GM23248 (cell line): ENCODE measurements around the gene DSN1. TPM values are rescaled to one million over a fixed set of nuclear protein-coding genes. Genes with fewer than 3 reads are reported as not detected.

Source experiments
- DNase-seq: peaks from one replicate; pipeline ENCODE4 v3.0.0-alpha.2; 2015
- H2AFZ ChIP-seq: fragments of 200-600 bp; sonication (generic); 2 replicates; pipeline ENCODE4 v1.6.1; 2016; ENCODE audit warnings: antibody characterized with exemption
- H3F3A ChIP-seq: fragments of 200-600 bp; sonication (generic); 2 replicates; pipeline ENCODE4 v1.6.1; 2016; ENCODE audit warnings: mild to moderate bottlenecking, antibody characterized with exemption, mixed run types; ENCODE audit not compliant: insufficient read depth
- H3K27ac ChIP-seq: fragments of 200-600 bp; sonication (generic); 2 replicates; pipeline ENCODE4 v1.5.1; 2016; ENCODE audit warnings: mild to moderate bottlenecking
- H3K27me3 ChIP-seq: fragments of 200-600 bp; sonication (generic); replicated peaks from 2 replicates; pipeline ENCODE4 v1.6.1; 2016; ENCODE audit warnings: mild to moderate bottlenecking; ENCODE audit not compliant: insufficient read depth
- H3K36me3 ChIP-seq: fragments of 200-600 bp; sonication (generic); 2 replicates; pipeline ENCODE4 v1.6.1; 2016; ENCODE audit warnings: low read depth, mild to moderate bottlenecking
- H3K4me1 ChIP-seq: fragments of 200-600 bp; sonication (generic); 2 replicates; pipeline ENCODE4 v1.6.1; 2016; ENCODE audit warnings: mild to moderate bottlenecking; ENCODE audit not compliant: insufficient read depth
- H3K4me2 ChIP-seq: fragments of 200-600 bp; sonication (generic); one replicate; pipeline ENCODE4 v1.6.1; 2016; ENCODE audit warnings: mild to moderate bottlenecking; ENCODE audit not compliant: unreplicated experiment
- H3K4me3 ChIP-seq: fragments of 200-600 bp; sonication (generic); 2 replicates; pipeline ENCODE4 v1.5.1; 2016; ENCODE audit warnings: mild to moderate bottlenecking
- H3K79me2 ChIP-seq: fragments of 200-600 bp; sonication (generic); 2 replicates; pipeline ENCODE4 v1.6.1; 2016; ENCODE audit warnings: mild to moderate bottlenecking; ENCODE audit not compliant: insufficient read depth
- H3K9ac ChIP-seq: fragments of 200-600 bp; sonication (generic); 2 replicates; pipeline ENCODE4 v1.6.1; 2016; ENCODE audit warnings: mild to moderate bottlenecking
- H3K9me2 ChIP-seq: fragments of 200-600 bp; sonication (generic); 2 replicates; pipeline ENCODE4 v1.6.1; 2016; ENCODE audit warnings: mixed run types, mild to moderate bottlenecking, moderate library complexity; ENCODE audit not compliant: insufficient read depth
- H3K9me3 ChIP-seq: fragments of 200-600 bp; sonication (generic); one replicate; pipeline ENCODE4 v1.6.1; 2017; ENCODE audit warnings: low read depth
- H4K20me1 ChIP-seq: fragments of 200-600 bp; sonication (generic); 2 replicates; pipeline ENCODE4 v1.6.0; 2016; ENCODE audit not compliant: insufficient read depth
- EZH2 ChIP-seq: fragments of 200-600 bp; sonication (generic); IDR thresholded peaks from 2 replicates; pipeline ENCODE4 v1.6.1; 2018; ENCODE audit warnings: antibody characterized with exemption, mild to moderate bottlenecking; ENCODE audit not compliant: insufficient read depth, poor library complexity, severe bottlenecking
- EZH2phosphoT487 ChIP-seq: fragments of 200-600 bp; sonication (generic); IDR thresholded peaks from 2 replicates; pipeline ENCODE4 v1.6.1; 2018; ENCODE audit warnings: antibody characterized with exemption, moderate library complexity, mild to moderate bottlenecking, low read depth; ENCODE audit not compliant: insufficient read depth
- WGBS, 2 experiments: methylation state at CpG; one replicate each; pipeline ENCODE4 v1.1.6; 2015 to 2017; ENCODE audit warnings: low lambda C conversion rate in 2 of 2, low coverage in 1 of 2; ENCODE audit errors: missing lambda C conversion rate in 2 of 2; 5-methylcytosine and 5-hydroxymethylcytosine counted together
- in situ Hi-C: fragments of 300-500 bp; cut with MboI; formaldehyde crosslinking; loops from 2 replicates; pipeline ENCODE4 v1.15.0; 2020
- polyA plus RNA-seq: library from polyadenylated mRNA; unstranded; fragments of >200 nt; fragmentation: Nextera tagmentation; extraction: Ambion mirVana; gene quantifications from 2 replicates; pipeline ENCODE4 v1.2.1, GENCODE V29; 2016
- total RNA-seq: library from RNA; depleted of rRNA; stranded (reverse); fragments of >200 nt; shearing (Covaris generic); gene quantifications from 2 replicates; pipeline ENCODE4 v1.2.3, GENCODE V29; 2014

DSN1 gene
- total and polyA plus RNA-seq, 2 experiments from 2014 or later = 13.0 to 15.6 TPM

DNA sequence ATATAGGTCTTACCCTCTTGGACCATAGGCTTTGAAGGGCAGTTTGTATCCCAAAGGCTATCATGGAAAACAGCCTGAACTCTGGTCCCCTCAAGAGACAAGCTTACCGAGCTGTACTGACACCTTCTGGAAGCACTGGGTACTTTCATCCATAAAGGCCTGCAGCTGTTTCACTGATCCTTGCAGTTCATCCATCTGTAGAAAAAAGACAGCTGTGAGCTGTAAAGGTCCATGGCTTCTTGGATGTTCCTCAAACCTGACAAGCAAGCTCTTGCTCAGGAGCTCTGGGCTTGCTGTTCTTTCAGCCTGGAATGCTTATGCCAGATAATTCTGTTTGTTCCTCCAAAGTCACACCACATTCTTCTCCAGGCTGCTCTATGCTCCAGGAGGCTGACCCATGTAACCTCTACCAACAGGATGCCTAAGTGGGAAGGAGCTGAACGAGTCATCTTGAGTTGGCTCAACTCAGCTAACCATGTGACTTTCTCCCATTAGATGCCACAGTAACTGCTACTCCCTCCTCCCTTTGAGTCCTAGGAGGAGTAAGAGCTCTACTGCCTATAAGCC lies 18.8 kb downstream of the DSN1 start:
- H3K4me2 ChIP-seq = no peak overlapping the region
- no peaks in the 10 kb centered on the region for H4K20me1 ChIP-seq
- no peaks in the 10 kb centered on the region for H3K9me3 ChIP-seq
- H2AFZ ChIP-seq = no peak overlapping the region
- H3K36me3 ChIP-seq = peaks cover 17% of the 10 kb centered on the region; the same call in 1 of the 2 replicates
- no peaks in the 10 kb centered on the region for H3K79me2 ChIP-seq
- no peaks in the 10 kb centered on the region for H3K27me3 ChIP-seq
- H3F3A ChIP-seq = peaks cover 35% of the 10 kb centered on the region
- H3K27ac ChIP-seq = peak overlapping the region; percentile 43
- H3K9me2 ChIP-seq = no peaks in the 10 kb centered on the region
- 0% methylated on average over 2 of the region's 2 CpGs for WGBS, 2 experiments
- H3K9ac ChIP-seq = no peak overlapping the region
- in situ Hi-C loops = no loop called here
- no peak for TF ChIP-seq EZH2phosphoT487
- no peak for TF ChIP-seq EZH2
- no peak overlapping the region for H3K4me3 ChIP-seq
- peak; percentile 82 for DNase-seq
- H3K4me1 ChIP-seq = peaks cover 11% of the 10 kb centered on the region; the same call in 1 of the 2 replicates

DNA sequence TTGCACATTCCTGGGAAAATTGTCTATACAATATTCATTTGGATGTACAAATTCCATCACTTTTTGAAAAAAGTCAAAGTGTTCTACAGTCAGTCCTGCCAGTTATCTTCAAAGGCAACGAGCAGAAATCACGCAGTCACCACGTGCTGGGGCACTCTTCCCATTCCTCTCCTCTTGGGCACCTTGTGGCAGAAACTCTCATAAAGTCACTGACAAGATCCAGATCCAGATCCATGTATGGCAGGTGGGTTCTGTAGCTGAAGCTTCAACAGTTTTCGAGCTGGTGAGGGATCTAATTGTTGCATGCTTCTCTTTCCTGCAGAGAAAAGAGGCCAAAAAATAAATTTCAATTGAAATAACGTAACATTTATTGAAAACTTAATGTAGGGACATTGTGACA lies 21.0 kb downstream of the DSN1 start:
- TF ChIP-seq EZH2 (no peak), EZH2phosphoT487 (no peak)
- Histone ChIP-seq H3K9me2 (no peaks in the 10 kb centered on the region), H3K4me2 (no peak overlapping the region), H3K4me3 (no peak overlapping the region), H3K9me3 (no peaks in the 10 kb centered on the region), H3K27ac (no peak overlapping the region), H3F3A (peaks cover 35% of the 10 kb centered on the region), H3K9ac (no peak overlapping the region), H3K79me2 (no peaks in the 10 kb centered on the region), H3K36me3 (peaks cover 13% of the 10 kb centered on the region; the same call in 1 of the 2 replicates), H3K27me3 (no peaks in the 10 kb centered on the region), H2AFZ (no peak overlapping the region), H4K20me1 (no peaks in the 10 kb centered on the region), H3K4me1 (peaks cover 11% of the 10 kb centered on the region; the same call in 1 of the 2 replicates)
- in situ Hi-C loops = no loop called here
- WGBS, 2 experiments = 85 to 86% methylated on average over 5 of the region's 5 CpGs
- no peak for DNase-seq

DNA sequence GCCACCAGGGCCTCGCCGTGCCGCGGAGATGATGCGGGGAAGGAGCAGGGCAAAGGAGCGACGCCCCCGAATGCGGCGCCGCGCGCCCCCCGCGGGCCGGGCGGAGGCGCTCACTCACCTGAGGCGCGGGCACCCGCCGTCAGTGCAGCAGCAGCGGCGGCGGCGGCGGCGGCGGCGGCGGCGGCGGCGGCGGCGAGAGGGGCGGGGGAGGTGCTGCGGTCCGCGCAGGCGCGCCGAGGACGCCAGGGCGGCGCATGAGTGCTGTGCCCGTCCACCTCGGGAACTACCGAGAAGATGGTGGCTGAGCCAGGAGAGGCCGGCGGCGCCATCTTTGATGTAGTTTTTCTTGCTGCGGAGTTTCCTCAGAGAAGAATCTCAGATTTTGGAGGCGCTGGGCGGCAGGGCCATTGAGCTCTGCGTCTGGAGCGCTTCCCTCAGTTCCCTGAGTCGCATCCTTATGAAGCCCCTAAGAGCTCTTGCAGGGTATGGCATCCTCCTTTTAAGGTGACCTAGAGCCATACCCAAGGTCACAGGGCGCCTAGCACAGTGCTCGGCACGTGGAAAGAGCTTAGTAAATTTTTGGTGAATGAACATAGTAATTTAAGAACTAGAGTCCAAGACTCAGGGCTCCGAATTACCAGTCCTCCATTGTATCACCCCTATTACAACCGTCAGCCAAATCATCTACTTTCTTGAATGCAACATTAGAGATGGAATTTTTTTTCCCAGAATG lies 27.5 kb downstream of the DSN1 start, which contains the start of gene NDRG3:
Gene NDRG3 (minus strand): TSS at position 164 of the 733 bp plus-strand sequence. CDS start 24,355 bp downstream, outside the sequence.
- Histone ChIP-seq H3K9me3 (no peaks in the 10 kb centered on the region), H3K4me3 (peak within 1 kb of the TSS; percentile 76), H3K79me2 (peaks cover 14% of the 10 kb centered on the region; the same call in 1 of the 2 replicates), H3K27ac (peak within 1 kb of the TSS; percentile 10; the same call in 1 of the 2 replicates), H3F3A (0 out of 2 replicates have a peak, but pooled peaks cover 4% of the 10 kb centered on the region), H3K4me1 (peaks cover 4% of the 10 kb centered on the region), H3K4me2 (peak within 1 kb of the TSS; percentile 97), H3K27me3 (no peaks in the 10 kb centered on the region), H3K9me2 (no peaks in the 10 kb centered on the region), H2AFZ (peak within 1 kb of the TSS; percentile 98), H3K36me3 (no peaks in the 10 kb centered on the region), H4K20me1 (no peaks in the 10 kb centered on the region), H3K9ac (peak within 1 kb of the TSS; percentile 76)
- in situ Hi-C loops = no loop called here
- TF ChIP-seq EZH2phosphoT487 (no peak), EZH2 (no peak)
- 2 to 6% methylated on average over 20 to 54 of the region's 63 CpGs for WGBS, 2 experiments
- DNase-seq = peak; percentile 98

DNA sequence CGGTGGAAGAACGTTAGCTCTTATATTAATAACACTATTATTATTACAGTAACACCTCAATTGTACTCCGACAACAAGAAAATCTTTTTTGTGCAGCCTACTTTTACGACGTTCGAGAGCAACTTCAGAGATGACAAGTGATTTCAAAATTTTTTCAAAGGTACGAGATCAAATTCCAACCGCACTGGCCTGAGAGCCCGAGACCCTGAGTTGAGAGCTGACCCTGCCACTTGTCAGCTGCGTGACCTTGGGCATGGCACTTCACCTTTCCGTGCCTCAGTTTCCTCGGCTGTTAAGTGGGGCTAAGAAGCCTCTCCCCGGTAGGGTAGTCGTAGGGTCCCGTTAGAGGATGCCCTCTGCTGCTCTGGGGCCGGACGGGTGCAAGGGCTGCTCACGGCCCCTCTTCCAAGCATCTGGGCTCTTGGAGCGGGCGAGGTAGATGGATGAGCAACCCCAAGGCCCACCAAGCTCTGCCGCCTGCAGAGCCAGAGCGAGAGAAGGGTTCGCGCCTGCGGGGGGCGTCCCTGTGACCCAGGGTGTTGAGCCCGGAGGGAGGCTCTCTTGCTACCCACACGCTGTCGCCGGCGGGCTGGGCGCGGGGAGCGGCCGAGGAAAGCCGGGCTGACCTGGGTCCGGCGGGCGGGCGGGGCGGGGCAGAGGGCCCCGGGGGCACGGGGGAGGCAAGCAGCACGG lies 28.2 kb downstream of the DSN1 start:
- H3K36me3 ChIP-seq = no peaks in the 10 kb centered on the region
- in situ Hi-C loops = no loop called here
- H2AFZ ChIP-seq = peak overlapping the region; percentile 84
- peak overlapping the region; percentile 97 for H3K4me2 ChIP-seq
- H3K27me3 ChIP-seq = no peaks in the 10 kb centered on the region
- H3K27ac ChIP-seq = 0 out of 2 replicates have a peak overlapping the region, but pooled peaks have one; percentile 10
- H3K79me2 ChIP-seq = peaks cover 14% of the 10 kb centered on the region; the same call in 1 of the 2 replicates
- TF ChIP-seq EZH2phosphoT487 (no peak), EZH2 (no peak)
- H3F3A ChIP-seq = 0 out of 2 replicates have a peak, but pooled peaks cover 4% of the 10 kb centered on the region
- no peaks in the 10 kb centered on the region for H3K9me3 ChIP-seq
- H3K4me1 ChIP-seq = peaks cover 4% of the 10 kb centered on the region
- H4K20me1 ChIP-seq = no peaks in the 10 kb centered on the region
- peak overlapping the region; percentile 76 for H3K4me3 ChIP-seq
- peak overlapping the region; percentile 57 for H3K9ac ChIP-seq
- peak; percentile 45 for DNase-seq
- H3K9me2 ChIP-seq = no peaks in the 10 kb centered on the region
- 1 to 3% methylated on average over 26 to 31 of the region's 44 CpGs for WGBS, 2 experiments
